Endometrium (tissue), 2 donors: ENCODE data around the gene PICK1.

Experiments used
- FAIRE-seq: peaks from 2 replicates; lab custom pipeline; 2012; peaks lifted over from hg19 to GRCh38; lab: Jason Lieb, UNC
- donor health status: control.
- donor health status: control.

Gene PICK1

DNA sequence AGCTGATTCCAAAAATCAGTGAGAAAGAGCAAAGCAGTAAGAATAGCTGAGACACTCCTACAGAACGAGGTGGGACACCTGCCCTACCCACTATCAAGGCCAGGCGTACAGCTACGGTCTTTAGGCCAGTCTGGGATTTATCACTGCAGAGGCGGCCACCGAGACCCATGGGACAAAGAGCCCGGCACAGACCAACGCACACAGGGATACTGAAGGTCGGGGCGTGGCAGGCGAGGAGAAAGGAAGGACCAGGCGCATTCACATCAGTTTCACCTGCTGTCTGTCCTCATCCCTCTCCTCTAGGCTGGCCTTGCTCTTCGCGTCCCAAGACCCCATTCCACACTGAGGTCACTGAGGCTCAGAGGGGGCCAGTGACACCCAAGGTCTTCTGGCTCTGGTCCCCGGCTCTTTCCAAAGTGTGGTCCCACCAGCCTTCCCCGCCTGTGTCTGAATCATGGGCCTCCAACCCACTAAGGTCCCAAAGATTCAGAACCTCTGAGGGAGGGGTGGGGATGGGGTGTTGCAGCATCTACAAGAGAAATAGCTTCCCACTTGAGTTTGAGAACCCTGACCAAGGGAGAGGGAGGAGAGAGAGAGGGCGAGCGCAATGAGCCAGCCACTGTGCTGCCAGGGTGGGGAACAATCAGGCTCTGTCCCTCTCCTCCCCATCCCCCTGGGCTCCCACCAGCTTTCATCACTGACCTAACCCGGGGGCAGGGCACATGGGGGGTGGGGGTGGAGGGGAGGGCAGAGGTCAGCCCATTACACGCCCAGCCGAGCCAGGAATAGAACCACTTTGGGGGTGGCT lies 7.2 kb upstream of the PICK1 start:
- no peak for FAIRE-seq

DNA sequence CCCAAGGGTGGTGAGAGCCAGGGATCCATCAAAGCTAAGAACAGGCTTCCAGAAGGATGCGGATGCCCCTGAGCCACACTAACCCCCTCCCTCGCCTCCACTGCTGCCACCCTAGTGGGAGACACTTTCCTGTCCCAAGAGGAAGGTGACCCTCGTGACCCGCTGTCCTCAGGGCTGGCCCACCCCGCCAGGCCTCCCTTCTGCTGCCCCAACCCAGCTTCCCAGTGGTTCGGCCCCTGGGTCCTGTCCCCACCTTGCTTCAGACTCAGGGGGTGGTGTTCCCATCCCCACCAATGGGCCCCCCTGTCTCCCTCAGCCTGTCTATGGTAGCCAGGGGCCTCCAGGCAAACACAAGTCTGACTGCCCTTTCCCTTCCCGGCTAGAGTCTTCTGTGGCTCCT lies 6.5 kb upstream of the PICK1 start:
- FAIRE-seq: no peak

DNA sequence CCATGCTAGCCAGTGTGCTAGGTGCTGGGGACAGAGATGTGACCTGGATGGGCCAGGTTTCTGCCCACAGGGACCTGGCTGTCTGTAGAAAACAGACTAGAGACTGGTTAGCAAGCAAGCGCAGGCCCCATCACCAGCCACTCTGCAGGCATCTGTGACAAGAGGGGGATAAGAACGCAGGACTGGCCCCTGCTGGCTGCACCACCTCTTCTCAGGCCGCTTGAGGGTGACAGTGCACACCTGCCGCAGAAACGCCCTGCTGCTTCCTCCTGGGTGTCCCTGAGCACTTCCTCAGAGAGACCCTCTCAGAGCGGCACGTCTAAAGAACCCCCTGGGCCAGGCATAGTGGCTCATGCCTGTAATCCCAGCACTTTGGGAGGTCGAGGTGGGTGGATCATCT lies 5.9 kb upstream of the PICK1 start:
- FAIRE-seq: no peak

GRCh38 chr22:38051900-38052862 lies 5.0 kb upstream of the PICK1 start:
- FAIRE-seq: no peak

GRCh38 chr22:38062791-38063190 lies 5.6 kb downstream of the PICK1 start:
- no peak for FAIRE-seq

- no peak for FAIRE-seq
Observed at GRCh38 chr22:38065539-38065938, 8.3 kb downstream of the PICK1 start.

- FAIRE-seq: no peak
Observed at GRCh38 chr22:38066381-38067027, 9.3 kb downstream of the PICK1 start.

DNA sequence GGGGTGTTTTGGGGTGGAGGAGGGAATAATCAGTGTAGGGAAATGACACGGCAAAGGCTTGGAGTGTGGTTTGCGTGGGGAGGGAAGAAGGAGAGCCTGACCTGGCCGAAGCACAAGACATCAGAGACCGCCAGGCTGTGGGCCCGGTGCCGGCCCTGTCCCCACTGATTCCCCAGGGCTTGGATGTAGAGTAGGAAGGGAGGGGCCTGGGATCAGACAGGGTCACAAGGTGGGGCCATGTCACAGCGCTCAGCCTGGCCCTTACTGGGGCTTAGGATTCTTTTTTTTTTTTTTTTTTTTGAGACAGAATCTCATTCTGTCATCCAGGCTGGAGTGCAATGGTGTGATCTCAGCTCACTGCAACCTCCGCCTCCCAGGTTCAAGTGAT lies 9.8 kb downstream of the PICK1 start:
- FAIRE-seq: no peak

GRCh38 chr22:38067761-38068360 lies 10.7 kb downstream of the PICK1 start:
- no peak for FAIRE-seq

DNA sequence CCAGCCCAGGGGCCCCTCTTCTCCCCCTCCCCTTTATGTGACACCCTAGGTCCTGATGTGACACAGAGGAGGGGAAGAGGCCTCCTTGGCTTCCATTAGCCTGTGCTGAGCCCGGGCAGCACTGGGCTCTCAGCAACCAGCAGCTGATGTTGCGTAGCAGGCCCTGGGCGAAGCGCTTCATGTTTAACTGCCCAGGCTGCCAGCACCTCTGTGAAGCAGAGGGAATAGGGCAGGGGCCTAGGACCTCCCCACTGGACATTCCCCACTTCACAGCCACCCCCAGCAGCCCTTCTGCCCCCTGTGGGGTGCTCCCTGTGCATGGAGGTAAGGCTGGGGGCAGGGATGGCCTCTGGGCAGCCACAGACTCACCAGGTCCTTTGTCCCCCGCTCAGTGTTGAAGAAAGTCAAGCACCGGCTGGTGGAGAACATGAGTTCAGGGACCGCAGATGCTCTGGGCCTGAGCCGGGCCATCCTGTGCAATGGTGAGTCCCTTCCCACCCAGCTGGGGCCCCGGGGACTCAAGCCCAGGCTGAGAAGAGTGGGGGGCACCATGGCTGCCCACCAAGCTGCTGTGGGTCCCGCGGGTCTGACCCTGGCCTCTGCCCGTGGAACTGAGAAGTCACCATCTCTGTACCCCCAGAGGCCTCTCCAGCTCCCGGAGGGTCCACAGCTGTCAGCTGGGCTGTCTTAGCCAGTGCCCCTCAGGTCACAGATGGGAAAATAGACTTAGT lies 11.6 kb downstream of the PICK1 start:
- no peak for FAIRE-seq

- FAIRE-seq: no peak
Observed at GRCh38 chr22:38069372-38070249, 12.4 kb downstream of the PICK1 start.

- no peak for FAIRE-seq
Observed at GRCh38 chr22:38070250-38070921, 13.2 kb downstream of the PICK1 start.

DNA sequence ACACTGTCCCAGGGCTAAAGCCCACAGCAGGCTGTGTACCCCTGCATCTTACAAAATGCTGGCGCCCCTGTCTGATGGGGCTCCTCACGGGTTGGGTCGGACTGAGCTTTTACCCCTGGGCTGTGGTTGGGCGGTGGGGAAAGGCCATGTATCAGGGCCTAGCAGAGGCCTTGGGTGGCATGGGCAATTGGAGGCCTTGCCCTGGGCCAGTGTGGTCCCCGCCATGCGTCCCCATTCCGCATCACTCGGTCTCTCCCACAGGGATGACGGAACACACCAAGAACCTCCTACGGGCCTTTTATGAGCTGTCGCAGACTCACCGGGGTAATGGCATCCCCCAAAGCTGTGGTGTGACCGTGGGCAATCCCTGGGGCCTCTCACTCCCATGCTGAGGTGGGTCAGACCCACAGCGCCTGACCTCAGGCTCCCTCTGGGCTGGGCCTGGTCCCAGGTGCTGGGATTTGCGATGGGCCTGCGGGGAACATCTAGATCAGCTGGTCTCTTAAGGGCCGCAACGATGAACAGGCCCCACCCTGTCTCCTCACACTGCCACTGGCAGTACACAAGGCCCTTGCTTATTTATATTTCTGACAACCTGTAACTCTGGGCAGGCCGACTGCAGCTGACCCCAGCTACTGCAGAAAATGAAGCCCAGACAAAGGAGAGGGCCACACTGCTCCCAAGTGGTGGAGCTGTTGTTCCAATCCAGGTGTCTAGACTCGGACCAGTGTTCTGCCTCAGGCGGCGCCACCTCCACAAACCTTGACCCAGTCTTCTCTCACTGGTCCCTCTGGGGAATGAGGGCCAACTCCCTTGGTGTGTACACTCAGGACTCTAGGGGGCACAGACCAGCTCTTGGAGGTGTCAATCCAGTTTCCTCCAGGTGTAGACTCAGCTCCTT lies 14.5 kb downstream of the PICK1 start:
- FAIRE-seq: no peak

GRCh38 chr22:38072322-38073149 lies 15.3 kb downstream of the PICK1 start:
- no peak for FAIRE-seq

GRCh38 chr22:38073150-38074130 lies 16.2 kb downstream of the PICK1 start:
- no peak for FAIRE-seq

GRCh38 chr22:38074181-38075104 lies 17.2 kb downstream of the PICK1 start:
- FAIRE-seq: no peak
